ENCODE data around the gene QRICH1. TPM values are rescaled to one million over a fixed set of nuclear protein-coding genes. Genes with fewer than 3 reads are reported as not detected.

Gene QRICH1
- total RNA-seq, 2 experiments from 2014 or later, result 141 to 153 TPM

GRCh38 chr3:49123687-49124086, 29.8 kb upstream of the QRICH1 start:
- H3K4me1 Mint-ChIP-seq, result peaks cover 5% of the 10 kb centered on the region
- no peaks in the 10 kb centered on the region for H3K36me3 Mint-ChIP-seq
- no peak for DNase-seq
- POLR2A ChIA-PET, result no interaction called here
- no peak for ATAC-seq (ENCODE audit: low read depth)
- no peak overlapping the region for H3K4me3 Mint-ChIP-seq
- H3K27me3 Mint-ChIP-seq, result no peaks in the 10 kb centered on the region
- no peaks in the 10 kb centered on the region for H3K9me3 Mint-ChIP-seq
- H3K27ac Mint-ChIP-seq, result no peak overlapping the region

- no peaks in the 10 kb centered on the region for H3K9me3 Mint-ChIP-seq
- DNase-seq (no peak), ATAC-seq (ENCODE audit: low read depth) (no peak)
- no peak overlapping the region for H3K4me3 Mint-ChIP-seq
- H3K27me3 Mint-ChIP-seq, result no peaks in the 10 kb centered on the region
- H3K27ac Mint-ChIP-seq, result no peak overlapping the region
- POLR2A ChIA-PET, result no interaction called here
- no peaks in the 10 kb centered on the region for H3K36me3 Mint-ChIP-seq
- peaks cover 5% of the 10 kb centered on the region for H3K4me1 Mint-ChIP-seq
These were observed 29.1 kb upstream of the QRICH1 start for GRCh38 chr3:49122886-49123545.

GRCh38 chr3:49122451-49122850, 28.6 kb upstream of the QRICH1 start:
- Mint-ChIP-seq H3K36me3 (peaks cover 3% of the 10 kb centered on the region), H3K4me3 (no peak overlapping the region)

GRCh38 chr3:49122022-49122421, 28.2 kb upstream of the QRICH1 start:
- DNase-seq, result no peak
- H3K27ac Mint-ChIP-seq, result peak overlapping the region; percentile 89
- no peak for ATAC-seq (ENCODE audit: low read depth)
- peaks cover 5% of the 10 kb centered on the region for H3K4me1 Mint-ChIP-seq
- H3K36me3 Mint-ChIP-seq, result peaks cover 3% of the 10 kb centered on the region
- POLR2A ChIA-PET, result interaction anchor here (2.2 to 4.7 kb wide), 3 partner anchors 28 to 132 kb away, joined by 9 to 55 read pairs (median 17); partner anchors contain the start of genes NDUFAF3, P4HTM and QRICH1
- H3K27me3 Mint-ChIP-seq, result no peaks in the 10 kb centered on the region
- no peaks in the 10 kb centered on the region for H3K9me3 Mint-ChIP-seq
- H3K4me3 Mint-ChIP-seq, result no peak overlapping the region

More at GRCh38 chr3:49122451-49122850, 28.6 kb upstream of the QRICH1 start:
- ATAC-seq (ENCODE audit: low read depth) (no peak), DNase-seq (no peak)
- POLR2A ChIA-PET, result no interaction called here
- Mint-ChIP-seq H3K27me3 (no peaks in the 10 kb centered on the region), H3K27ac (no peak overlapping the region), H3K9me3 (no peaks in the 10 kb centered on the region), H3K4me1 (peaks cover 5% of the 10 kb centered on the region)

GRCh38 chr3:49121132-49121736, 27.4 kb upstream of the QRICH1 start:
- peak overlapping the region; percentile 89 for H3K27ac Mint-ChIP-seq
- ATAC-seq (ENCODE audit: low read depth) (no peak), DNase-seq (no peak)
- H3K9me3 Mint-ChIP-seq, result no peaks in the 10 kb centered on the region
- H3K27me3 Mint-ChIP-seq, result no peaks in the 10 kb centered on the region
- H3K4me1 Mint-ChIP-seq, result peaks cover 5% of the 10 kb centered on the region
- POLR2A ChIA-PET, result interaction anchor here (0.7 to 4.7 kb wide), 13 partner anchors 10 to 349 kb away, joined by 3 to 55 read pairs (median 4); partner anchors contain the start of genes DAG1, NDUFAF3, P4HTM and QARS1
- peaks cover 8% of the 10 kb centered on the region for H3K36me3 Mint-ChIP-seq
- peak overlapping the region; percentile 92 for H3K4me3 Mint-ChIP-seq

- POLR2A ChIA-PET, result interaction anchor here (0.7 to 4.7 kb wide), 14 partner anchors 9 to 350 kb away, joined by 3 to 55 read pairs (median 4); partner anchors contain the start of genes DAG1, NDUFAF3, P4HTM and QARS1
- peak within 1 kb of the TSS; percentile 92 for H3K4me3 Mint-ChIP-seq
These were observed 26.7 kb upstream of the QRICH1 start, which contains the start of gene USP19 for GRCh38 chr3:49120438-49121131. TSS of gene USP19 (minus strand) at chr3:49120823. CDS start at chr3:49119145, 1,678 bp downstream.

GRCh38 chr3:49120096-49120437, 26.2 kb upstream of the QRICH1 start:
- Mint-ChIP-seq H3K9me3 (no peaks in the 10 kb centered on the region), H3K27ac (peak overlapping the region; percentile 89), H3K4me3 (peak overlapping the region; percentile 92), H3K36me3 (peaks cover 10% of the 10 kb centered on the region), H3K27me3 (no peaks in the 10 kb centered on the region), H3K4me1 (peaks cover 5% of the 10 kb centered on the region)
- ATAC-seq (ENCODE audit: low read depth) (peak; percentile 5), DNase-seq (no peak)
- POLR2A ChIA-PET, result interaction anchor here (0.9 to 4.7 kb wide), 11 partner anchors 9 to 350 kb away, joined by 3 to 55 read pairs (median 4); partner anchors contain the start of genes DAG1, NDUFAF3, P4HTM and QARS1

More at GRCh38 chr3:49120438-49121131, 26.7 kb upstream of the QRICH1 start, which contains the start of gene USP19:
- DNase-seq (peak; percentile 95), ATAC-seq (ENCODE audit: low read depth) (peak; percentile 93)
- peaks cover 5% of the 10 kb centered on the region for H3K4me1 Mint-ChIP-seq
- no peaks in the 10 kb centered on the region for H3K27me3 Mint-ChIP-seq
- H3K9me3 Mint-ChIP-seq, result no peaks in the 10 kb centered on the region
- peaks cover 10% of the 10 kb centered on the region for H3K36me3 Mint-ChIP-seq
- peak within 1 kb of the TSS; percentile 89 for H3K27ac Mint-ChIP-seq

- DNase-seq (no peak), ATAC-seq (ENCODE audit: low read depth) (no peak)
- H3K27me3 Mint-ChIP-seq, result no peaks in the 10 kb centered on the region
- peak overlapping the region; percentile 89 for H3K27ac Mint-ChIP-seq
- H3K9me3 Mint-ChIP-seq, result no peaks in the 10 kb centered on the region
- peak overlapping the region; percentile 92 for H3K4me3 Mint-ChIP-seq
- peaks cover 5% of the 10 kb centered on the region for H3K4me1 Mint-ChIP-seq
- POLR2A ChIA-PET, result interaction anchor here (0.9 to 4.7 kb wide), 5 partner anchors 15 to 102 kb away, joined by 3 to 55 read pairs (median 17); partner anchors contain the start of genes NDUFAF3, QARS1 and QRICH1
- peaks cover 10% of the 10 kb centered on the region for H3K36me3 Mint-ChIP-seq
These were observed 25.6 kb upstream of the QRICH1 start for GRCh38 chr3:49119439-49119838.

- H3K4me3 Mint-ChIP-seq, result peak overlapping the region; percentile 92
- peaks cover 5% of the 10 kb centered on the region for H3K4me1 Mint-ChIP-seq
- H3K27ac Mint-ChIP-seq, result peak overlapping the region; percentile 67
- peaks cover 11% of the 10 kb centered on the region for H3K36me3 Mint-ChIP-seq
- DNase-seq (no peak), ATAC-seq (ENCODE audit: low read depth) (no peak)
- H3K9me3 Mint-ChIP-seq, result no peaks in the 10 kb centered on the region
- POLR2A ChIA-PET, result interaction anchor here (0.9 to 4.7 kb wide), 3 partner anchors 25 to 99 kb away, joined by 3 to 55 read pairs (median 17); partner anchors contain the start of genes NDUFAF3 and QRICH1
- no peaks in the 10 kb centered on the region for H3K27me3 Mint-ChIP-seq
These were observed 25.2 kb upstream of the QRICH1 start for GRCh38 chr3:49119036-49119435.

GRCh38 chr3:49112262-49112661, 18.4 kb upstream of the QRICH1 start:
- POLR2A ChIA-PET, result interaction anchor here (1.7 kb wide), 1 partner anchor 8 kb away, joined by 4 read pairs; the partner anchor contains the start of gene USP19
- H3K36me3 Mint-ChIP-seq, result peaks cover 16% of the 10 kb centered on the region
- no peaks in the 10 kb centered on the region for H3K27me3 Mint-ChIP-seq
- no peaks in the 10 kb centered on the region for H3K4me1 Mint-ChIP-seq
- no peak overlapping the region for H3K27ac Mint-ChIP-seq
- no peak for ATAC-seq (ENCODE audit: low read depth)
- DNase-seq, result no peak
- H3K9me3 Mint-ChIP-seq, result no peaks in the 10 kb centered on the region
- no peak overlapping the region for H3K4me3 Mint-ChIP-seq

GRCh38 chr3:49111347-49111746, 17.5 kb upstream of the QRICH1 start:
- DNase-seq, result no peak
- POLR2A ChIA-PET, result interaction anchor here (0.7 to 1.7 kb wide), 2 partner anchors 9 to 16 kb away, joined by 3 to 4 read pairs; partner anchors contain the start of gene USP19
- H3K27me3 Mint-ChIP-seq, result no peaks in the 10 kb centered on the region
- H3K4me3 Mint-ChIP-seq, result no peak overlapping the region
- H3K4me1 Mint-ChIP-seq, result peaks cover 2% of the 10 kb centered on the region
- ATAC-seq (ENCODE audit: low read depth), result no peak
- H3K9me3 Mint-ChIP-seq, result no peaks in the 10 kb centered on the region
- H3K36me3 Mint-ChIP-seq, result peaks cover 13% of the 10 kb centered on the region
- H3K27ac Mint-ChIP-seq, result no peak overlapping the region

- Mint-ChIP-seq H3K9me3 (no peaks in the 10 kb centered on the region), H3K36me3 (peaks cover 12% of the 10 kb centered on the region), H3K27me3 (no peaks in the 10 kb centered on the region), H3K4me3 (no peak overlapping the region), H3K4me1 (peaks cover 3% of the 10 kb centered on the region), H3K27ac (no peak overlapping the region)
- ATAC-seq (ENCODE audit: low read depth) (no peak), DNase-seq (no peak)
- POLR2A ChIA-PET, result interaction anchor here (0.7 to 1.7 kb wide), 2 partner anchors 10 to 15 kb away, joined by 3 to 4 read pairs; partner anchors contain the start of gene USP19
These were observed 16.9 kb upstream of the QRICH1 start for GRCh38 chr3:49110780-49111179.

- peaks cover 20% of the 10 kb centered on the region for H3K4me1 Mint-ChIP-seq
- H3K4me3 Mint-ChIP-seq, result no peak overlapping the region
- H3K27ac Mint-ChIP-seq, result no peak overlapping the region
- ATAC-seq (ENCODE audit: low read depth) (no peak), DNase-seq (no peak)
- H3K9me3 Mint-ChIP-seq, result no peaks in the 10 kb centered on the region
- no peaks in the 10 kb centered on the region for H3K27me3 Mint-ChIP-seq
- H3K36me3 Mint-ChIP-seq, result peaks cover 12% of the 10 kb centered on the region
- POLR2A ChIA-PET, result interaction anchor here (0.6 to 1.4 kb wide), 3 partner anchors 12 to 411 kb away, joined by 3 to 6 read pairs (median 6); partner anchors contain the start of gene QRICH1
These were observed 14.5 kb upstream of the QRICH1 start for GRCh38 chr3:49108346-49108745.
